GM12872 (cell line): ENCODE data around the gene SHISA6.

ENCODE experiments used
- CTCF ChIP-seq: IDR thresholded peaks from 3 replicates; pipeline ENCODE4 v1.5.1; 2011; ENCODE audit warnings: low read depth, mild to moderate bottlenecking, low read length, moderate library complexity; ENCODE audit not compliant: insufficient read depth

The SHISA6 gene

GRCh38 chr17:11302401-11303186 is 61.6 kb downstream of the SHISA6 start:
- no peak for TF ChIP-seq CTCF

GRCh38 chr17:11303773-11304394 is 62.9 kb downstream of the SHISA6 start:
- TF ChIP-seq CTCF: no peak

GRCh38 chr17:11304568-11304967 is 63.6 kb downstream of the SHISA6 start:
- TF ChIP-seq CTCF: no peak

GRCh38 chr17:11305524-11305923 is 64.5 kb downstream of the SHISA6 start:
- TF ChIP-seq CTCF: no peak

GRCh38 chr17:11308531-11308930 is 67.5 kb downstream of the SHISA6 start:
- no peak for TF ChIP-seq CTCF

- TF ChIP-seq CTCF: no peak
Observed at GRCh38 chr17:11309033-11309432, 68.0 kb downstream of the SHISA6 start.

- TF ChIP-seq CTCF: no peak
Observed at GRCh38 chr17:11309850-11310249, 68.8 kb downstream of the SHISA6 start.
